ENCODE results near the gene SEMA3F. TPM values are rescaled to one million over a fixed set of nuclear protein-coding genes. Genes with fewer than 3 reads are reported as not detected.
"Not testable (repeated sequence)": the region's sequence is repeated elsewhere in the genome, so short reads cannot be mapped to it uniquely, and the experiment has no call there.

The SEMA3F gene
- total RNA-seq, 1 donor from 2014 or later = 79.8 TPM

DNA sequence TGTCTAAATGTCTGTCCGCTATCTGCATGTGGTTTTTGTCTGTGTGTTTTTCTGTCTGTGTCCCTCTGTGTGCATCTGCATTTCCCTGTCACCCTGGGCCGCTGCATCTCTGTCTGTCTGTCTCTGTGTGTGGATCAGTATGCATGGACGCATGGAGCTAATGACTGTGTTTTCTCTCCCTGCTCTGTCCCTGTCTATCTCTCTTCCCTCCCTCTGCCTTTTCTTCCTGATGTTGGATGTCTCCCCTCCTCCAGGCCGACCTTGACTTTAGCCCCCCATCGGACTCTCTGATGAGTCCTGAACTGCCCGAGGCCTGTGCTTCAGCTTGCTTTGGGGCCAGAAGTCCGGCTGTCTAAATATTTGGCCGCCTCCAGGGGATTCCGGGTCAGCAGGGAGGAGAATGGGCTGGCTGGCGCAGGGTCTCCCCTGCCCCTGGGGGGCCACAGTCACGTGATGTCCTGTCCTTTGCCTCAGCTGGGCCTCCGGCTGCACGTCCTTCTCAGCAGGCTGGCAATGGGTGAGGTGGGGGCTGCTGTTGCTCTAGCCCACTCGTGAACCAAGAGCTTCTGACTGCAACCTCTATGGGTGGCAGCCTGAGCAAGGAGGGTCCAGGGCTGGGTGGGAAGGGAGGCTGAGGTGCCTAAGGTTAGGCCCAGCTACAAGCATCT lies 53.7 kb downstream of the SEMA3F start:
- Histone ChIP-seq H3K4me3 (ENCODE audit: low read depth, low read length) (no peak overlapping the region), H3K36me3 (ENCODE audit: control insufficient read depth, insufficient read depth, low read length) (no peaks in the 10 kb centered on the region), H3K27me3 (ENCODE audit: control insufficient read depth, insufficient read depth, low read length) (peaks cover 34% of the 10 kb centered on the region)
- DNase-seq (ENCODE audit: low read depth) = no peak
- TF ChIP-seq, protein P1, sequence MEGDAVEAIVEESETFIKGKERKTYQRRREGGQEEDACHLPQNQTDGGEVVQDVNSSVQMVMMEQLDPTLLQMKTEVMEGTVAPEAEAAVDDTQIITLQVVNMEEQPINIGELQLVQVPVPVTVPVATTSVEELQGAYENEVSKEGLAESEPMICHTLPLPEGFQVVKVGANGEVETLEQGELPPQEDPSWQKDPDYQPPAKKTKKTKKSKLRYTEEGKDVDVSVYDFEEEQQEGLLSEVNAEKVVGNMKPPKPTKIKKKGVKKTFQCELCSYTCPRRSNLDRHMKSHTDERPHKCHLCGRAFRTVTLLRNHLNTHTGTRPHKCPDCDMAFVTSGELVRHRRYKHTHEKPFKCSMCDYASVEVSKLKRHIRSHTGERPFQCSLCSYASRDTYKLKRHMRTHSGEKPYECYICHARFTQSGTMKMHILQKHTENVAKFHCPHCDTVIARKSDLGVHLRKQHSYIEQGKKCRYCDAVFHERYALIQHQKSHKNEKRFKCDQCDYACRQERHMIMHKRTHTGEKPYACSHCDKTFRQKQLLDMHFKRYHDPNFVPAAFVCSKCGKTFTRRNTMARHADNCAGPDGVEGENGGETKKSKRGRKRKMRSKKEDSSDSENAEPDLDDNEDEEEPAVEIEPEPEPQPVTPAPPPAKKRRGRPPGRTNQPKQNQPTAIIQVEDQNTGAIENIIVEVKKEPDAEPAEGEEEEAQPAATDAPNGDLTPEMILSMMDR (IDR thresholded peaks at IDR 0.05; ENCODE audit: insufficient read depth, low read length, poor library complexity, severe bottlenecking) = no peak

DNA sequence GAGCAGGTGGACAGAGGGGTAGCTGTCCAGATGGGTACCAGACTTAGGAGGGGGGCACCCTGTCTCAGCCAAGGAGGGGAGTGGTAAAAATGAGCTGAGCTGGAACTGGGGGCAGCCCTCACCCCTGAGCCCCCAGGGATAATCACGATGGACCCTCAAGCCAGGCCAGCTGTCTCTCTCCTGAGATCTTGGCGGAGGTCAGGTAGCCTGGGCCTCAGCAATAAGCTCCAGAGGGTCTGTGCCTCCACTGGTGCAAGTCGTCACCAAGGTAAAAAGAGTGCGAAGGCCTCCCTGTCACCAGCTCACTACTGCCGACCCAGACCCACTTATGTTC lies 55.0 kb downstream of the SEMA3F start:
- no peaks in the 10 kb centered on the region for H3K36me3 ChIP-seq (ENCODE audit: control insufficient read depth, insufficient read depth, low read length)
- H3K4me3 ChIP-seq (ENCODE audit: low read depth, low read length) = no peak overlapping the region
- TF ChIP-seq, protein P1 (IDR thresholded peaks at IDR 0.05; ENCODE audit: insufficient read depth, low read length, poor library complexity, severe bottlenecking) = no peak
- peaks cover 22% of the 10 kb centered on the region for H3K27me3 ChIP-seq (ENCODE audit: control insufficient read depth, insufficient read depth, low read length)
- no peak for DNase-seq (ENCODE audit: low read depth)

DNA sequence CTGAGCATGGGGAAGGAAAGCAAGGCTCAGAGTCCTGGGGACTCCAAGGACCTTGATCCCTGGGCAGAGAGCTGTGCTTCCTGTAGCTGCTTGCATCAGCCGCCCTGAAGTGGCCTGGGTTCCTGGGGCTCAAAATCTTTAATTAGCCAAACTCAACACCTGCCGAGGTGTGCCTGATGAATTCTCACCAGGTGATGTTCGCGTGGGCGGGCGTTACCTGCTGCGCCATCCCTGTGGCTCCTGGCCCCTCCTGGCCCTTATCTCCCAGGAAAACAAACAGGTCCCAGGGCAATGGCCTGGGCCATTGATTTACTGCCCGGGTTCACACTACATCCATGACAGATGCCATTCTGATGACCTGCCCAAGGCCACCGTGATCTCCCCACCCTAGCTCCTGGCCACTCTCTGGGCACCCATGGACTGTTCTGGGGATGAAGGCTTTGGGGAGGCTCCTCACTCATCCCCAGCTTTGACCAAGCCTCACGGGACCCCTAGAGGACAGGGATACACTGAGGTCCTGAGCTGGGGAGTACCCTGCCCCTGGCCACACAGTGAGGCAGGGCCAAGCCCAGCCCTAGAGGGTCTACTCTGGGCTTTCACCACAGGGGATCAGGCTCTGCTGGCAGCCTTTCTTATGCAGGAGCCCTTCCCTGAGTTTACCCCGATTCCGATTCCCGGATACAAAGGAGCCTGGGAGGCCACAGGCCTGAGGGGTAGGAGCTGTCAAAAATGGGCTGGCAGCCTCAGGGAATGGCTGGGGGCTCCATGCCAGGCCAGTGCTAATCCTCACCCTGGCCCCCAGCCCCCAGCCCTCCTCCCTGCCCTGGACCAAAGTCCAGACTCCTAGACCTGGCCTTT lies 55.6 kb downstream of the SEMA3F start:
- no peak for DNase-seq (ENCODE audit: low read depth)
- H3K27me3 ChIP-seq (ENCODE audit: control insufficient read depth, insufficient read depth, low read length) = peaks cover 20% of the 10 kb centered on the region
- TF ChIP-seq, protein P1 (IDR thresholded peaks at IDR 0.05; ENCODE audit: insufficient read depth, low read length, poor library complexity, severe bottlenecking) = no peak
- H3K4me3 ChIP-seq (ENCODE audit: low read depth, low read length) = no peak overlapping the region
- H3K36me3 ChIP-seq (ENCODE audit: control insufficient read depth, insufficient read depth, low read length) = no peaks in the 10 kb centered on the region

DNA sequence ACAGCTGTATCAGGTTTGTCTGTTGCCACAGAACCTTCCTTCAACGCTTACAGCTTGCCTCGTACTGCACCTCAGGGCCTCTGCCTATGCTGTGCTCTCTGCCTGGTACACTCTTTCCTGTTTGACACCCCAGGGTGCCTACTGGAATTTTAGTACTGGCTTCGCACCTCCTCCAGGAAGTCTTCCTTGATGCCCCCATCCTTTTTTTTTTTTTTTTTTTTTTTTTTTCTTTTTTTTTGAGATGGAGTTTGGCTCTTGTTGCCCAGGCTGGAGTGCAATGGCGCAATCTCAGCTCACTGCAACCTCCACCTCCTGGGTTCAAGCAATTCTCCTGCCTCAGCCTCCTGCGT lies 56.2 kb downstream of the SEMA3F start:
- not testable (repeated sequence) for H3K36me3 ChIP-seq (ENCODE audit: control insufficient read depth, insufficient read depth, low read length); H3K4me3 ChIP-seq (ENCODE audit: low read depth, low read length); DNase-seq (ENCODE audit: low read depth)
- H3K27me3 ChIP-seq (ENCODE audit: control insufficient read depth, insufficient read depth, low read length) = peaks cover 14% of the 10 kb centered on the region

DNA sequence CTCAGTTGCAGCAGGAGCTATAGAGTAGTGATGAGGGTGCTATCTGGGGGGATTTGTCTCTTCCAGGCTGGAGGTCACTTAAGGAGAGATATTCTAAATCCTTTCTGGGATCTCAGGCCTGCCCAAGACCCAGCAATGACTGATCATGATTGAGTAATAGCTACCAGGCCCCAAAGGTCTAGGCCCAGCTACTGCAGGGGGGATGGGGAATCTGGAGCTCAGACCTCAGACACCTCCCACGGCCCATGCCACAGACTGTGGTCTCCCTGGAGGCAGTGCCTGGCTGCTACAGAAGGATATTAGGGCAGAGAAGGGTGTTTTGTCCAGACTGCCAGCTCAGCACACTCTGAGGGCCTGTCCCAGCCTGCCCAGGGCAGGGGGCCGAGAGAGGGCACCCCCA lies 56.8 kb downstream of the SEMA3F start:
- TF ChIP-seq, protein P1 (IDR thresholded peaks at IDR 0.05; ENCODE audit: insufficient read depth, low read length, poor library complexity, severe bottlenecking) = no peak
- H3K27me3 ChIP-seq (ENCODE audit: control insufficient read depth, insufficient read depth, low read length) = peaks cover 8% of the 10 kb centered on the region
- no peak overlapping the region for H3K4me3 ChIP-seq (ENCODE audit: low read depth, low read length)
- peak; percentile 34 for DNase-seq (ENCODE audit: low read depth)
- H3K36me3 ChIP-seq (ENCODE audit: control insufficient read depth, insufficient read depth, low read length) = no peaks in the 10 kb centered on the region

DNA sequence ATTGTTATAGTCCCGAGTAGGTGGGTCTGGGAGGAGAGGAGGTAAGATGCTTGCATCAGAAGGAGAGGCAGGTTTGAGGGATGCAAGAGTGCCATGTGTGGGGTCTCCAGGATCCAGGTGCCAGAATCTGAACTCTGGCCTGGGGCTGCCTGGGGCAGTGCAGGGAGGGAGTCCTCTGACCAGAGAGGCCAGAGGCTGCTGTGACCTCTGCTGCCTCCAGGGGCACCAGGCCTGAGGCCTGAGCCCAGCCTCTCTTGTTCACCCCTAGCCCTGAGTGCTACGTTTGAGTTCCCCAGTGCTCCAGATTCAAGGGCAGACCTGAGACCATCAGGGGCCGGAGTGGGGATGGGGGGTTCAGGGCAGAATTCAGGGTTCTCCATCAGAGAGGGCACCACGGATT lies 57.4 kb downstream of the SEMA3F start:
- TF ChIP-seq, protein P1 (IDR thresholded peaks at IDR 0.05; ENCODE audit: insufficient read depth, low read length, poor library complexity, severe bottlenecking) = no peak
- Histone ChIP-seq H3K4me3 (ENCODE audit: low read depth, low read length) (no peak overlapping the region), H3K36me3 (ENCODE audit: control insufficient read depth, insufficient read depth, low read length) (no peaks in the 10 kb centered on the region), H3K27me3 (ENCODE audit: control insufficient read depth, insufficient read depth, low read length) (peaks cover 11% of the 10 kb centered on the region)
- no peak for DNase-seq (ENCODE audit: low read depth)
